Panc1 (cell line): ENCODE results near the gene SLC26A3. TPM values are rescaled to one million over a fixed set of nuclear protein-coding genes. Genes with fewer than 3 reads are reported as not detected.

Experiments used
- ATAC-seq: fragments of 200-7000 bp; cut with Tn5 transposase; 2 replicates; pipeline ENCODE4 v1.9.1; 2020; ENCODE audit warnings: mild to moderate bottlenecking, moderate library complexity
- BruUV-seq: library from RNA; stranded (reverse); fragments of 400-500 nt; replicated peaks from 2 replicates; lab custom pipeline; 2021; lab: Mats Ljungman, UMichigan
- CTCF ChIA-PET: fragments of 300-600 bp; sonication (Branson Sonifier 250); formaldehyde crosslinking; loops from one replicate; lab custom pipeline; 2022; ENCODE audit warnings: antibody characterized with exemption; lab: Charles Lee
- POLR2A ChIA-PET: fragments of 300-600 bp; sonication (Branson Sonifier 250); formaldehyde crosslinking; loops from one replicate; lab custom pipeline; 2022; ENCODE audit warnings: antibody characterized with exemption; lab: Charles Lee
- DNase-seq: peaks from one replicate; pipeline ENCODE4 v3.0.0-alpha.2; 2010; ENCODE audit warnings: low read depth, low spot score
- H3K27ac ChIP-seq: 2 replicates; pipeline ENCODE4 v1.5.1; 2011; ENCODE audit warnings: mild to moderate bottlenecking, low read length, inconsistent platforms
- H3K27me3 ChIP-seq: fragments of 200-500 bp; sonication (Bioruptor generic); 2 replicates; pipeline ENCODE4 v1.6.0; 2014; ENCODE audit warnings: low read length, inconsistent platforms; ENCODE audit not compliant: control insufficient read depth, insufficient read depth
- H3K36me3 ChIP-seq: fragments of 200-500 bp; sonication (Bioruptor generic); 2 replicates; pipeline ENCODE4 v1.5.1; 2014; ENCODE audit warnings: inconsistent platforms, mild to moderate bottlenecking, low read length, moderate library complexity; ENCODE audit not compliant: control insufficient read depth, insufficient read depth
- H3K4me1 ChIP-seq: 2 replicates; pipeline ENCODE4 v1.5.1; 2011; ENCODE audit warnings: inconsistent platforms, mild to moderate bottlenecking, low read length, moderate library complexity; ENCODE audit not compliant: control insufficient read depth, insufficient read depth
- H3K4me3 ChIP-seq, 2 experiments: 2 replicates each; pipeline ENCODE4 v1.5.1; 2011 to 2012; ENCODE audit warnings: low read depth in 2 of 2, low read length in 2 of 2, mild to moderate bottlenecking in 2 of 2, inconsistent platforms in 1 of 2, moderate library complexity in 1 of 2
- H3K9me3 ChIP-seq: fragments of 200-500 bp; sonication (Bioruptor generic); 2 replicates; pipeline ENCODE4 v1.5.1; 2014; ENCODE audit warnings: low read depth, mild to moderate bottlenecking, inconsistent platforms, low read length, moderate library complexity; ENCODE audit not compliant: control insufficient read depth, insufficient read depth
- POLR2AphosphoS5 ChIP-seq: IDR thresholded peaks from 2 replicates; pipeline ENCODE4 v1.6.1; 2012; ENCODE audit warnings: mild to moderate bottlenecking, low read depth, low read length, moderate library complexity
- SIN3A ChIP-seq: IDR thresholded peaks from 2 replicates; pipeline ENCODE4 v1.6.1; 2012; ENCODE audit warnings: low read depth, mild to moderate bottlenecking, low read length, moderate library complexity, borderline replicate concordance; ENCODE audit not compliant: insufficient read depth
- TCF7L2 ChIP-seq: IDR thresholded peaks from 2 replicates; pipeline ENCODE4 v1.6.1; 2011; ENCODE audit warnings: mild to moderate bottlenecking, low read depth, low read length, inconsistent platforms
- in situ Hi-C: cut with HindIII; loops from 2 replicates; pipeline ENCODE4 v1.10.0; 2016; ENCODE audit warnings: low sequenced_read_pairs, low pct_unique_long_range_greater_than_20kb
- intact Hi-C: fragments of 100-400 bp; cut with micrococcal nuclease; formaldehyde crosslinking; loops from one replicate; pipeline ENCODE4 v1.10.0; 2022; ENCODE audit not compliant: unreplicated experiment
- total RNA-seq: library from RNA; stranded (reverse); gene quantifications from one replicate; pipeline ENCODE4 v1.2.1, GENCODE V29; 2021; ENCODE audit not compliant: unreplicated experiment
- TF ChIP-seq, protein P1 (sequence below): fragments of 450-650 bp; IDR thresholded peaks from 2 replicates; pipeline ENCODE4 v1.5.1; 2017; ENCODE audit warnings: mild to moderate bottlenecking
- TF ChIP-seq, protein P2 (sequence below), 2 experiments: IDR thresholded peaks; 2 replicates each; pipeline ENCODE4 v1.6.1; 2011 to 2012; ENCODE audit warnings: low read depth in 2 of 2, control low read depth in 1 of 2, low read length in 1 of 2, mild to moderate bottlenecking in 1 of 2, moderate library complexity in 1 of 2; ENCODE audit not compliant: insufficient read depth in 1 of 2

The SLC26A3 gene
- total RNA-seq, 1 experiment from 2014 or later, result 0.36 TPM

DNA sequence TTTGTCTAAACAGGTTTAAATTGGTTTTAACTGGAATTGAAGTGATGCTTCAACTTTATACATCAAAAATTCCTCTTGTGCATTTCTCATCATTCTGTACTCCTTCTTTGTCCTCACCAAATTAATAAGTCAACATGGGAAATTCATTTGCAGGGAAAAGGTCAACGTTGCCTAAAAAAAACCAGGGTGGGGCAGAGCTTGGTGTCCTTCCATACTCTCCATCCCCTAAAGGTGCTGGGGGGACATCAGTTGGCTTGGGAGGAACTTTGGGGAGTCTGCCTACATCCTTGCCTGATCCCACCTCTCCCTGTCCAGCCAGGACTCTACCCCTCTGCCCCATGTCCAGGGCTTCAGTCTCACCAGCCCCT, 34.1 kb upstream of the SLC26A3 start:
- TF ChIP-seq SIN3A, result no peak
- no peak for TF ChIP-seq TCF7L2
- TF ChIP-seq, protein P1, sequence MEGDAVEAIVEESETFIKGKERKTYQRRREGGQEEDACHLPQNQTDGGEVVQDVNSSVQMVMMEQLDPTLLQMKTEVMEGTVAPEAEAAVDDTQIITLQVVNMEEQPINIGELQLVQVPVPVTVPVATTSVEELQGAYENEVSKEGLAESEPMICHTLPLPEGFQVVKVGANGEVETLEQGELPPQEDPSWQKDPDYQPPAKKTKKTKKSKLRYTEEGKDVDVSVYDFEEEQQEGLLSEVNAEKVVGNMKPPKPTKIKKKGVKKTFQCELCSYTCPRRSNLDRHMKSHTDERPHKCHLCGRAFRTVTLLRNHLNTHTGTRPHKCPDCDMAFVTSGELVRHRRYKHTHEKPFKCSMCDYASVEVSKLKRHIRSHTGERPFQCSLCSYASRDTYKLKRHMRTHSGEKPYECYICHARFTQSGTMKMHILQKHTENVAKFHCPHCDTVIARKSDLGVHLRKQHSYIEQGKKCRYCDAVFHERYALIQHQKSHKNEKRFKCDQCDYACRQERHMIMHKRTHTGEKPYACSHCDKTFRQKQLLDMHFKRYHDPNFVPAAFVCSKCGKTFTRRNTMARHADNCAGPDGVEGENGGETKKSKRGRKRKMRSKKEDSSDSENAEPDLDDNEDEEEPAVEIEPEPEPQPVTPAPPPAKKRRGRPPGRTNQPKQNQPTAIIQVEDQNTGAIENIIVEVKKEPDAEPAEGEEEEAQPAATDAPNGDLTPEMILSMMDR, result no peak
- TF ChIP-seq POLR2AphosphoS5, result no peak
- TF ChIP-seq, protein P2, sequence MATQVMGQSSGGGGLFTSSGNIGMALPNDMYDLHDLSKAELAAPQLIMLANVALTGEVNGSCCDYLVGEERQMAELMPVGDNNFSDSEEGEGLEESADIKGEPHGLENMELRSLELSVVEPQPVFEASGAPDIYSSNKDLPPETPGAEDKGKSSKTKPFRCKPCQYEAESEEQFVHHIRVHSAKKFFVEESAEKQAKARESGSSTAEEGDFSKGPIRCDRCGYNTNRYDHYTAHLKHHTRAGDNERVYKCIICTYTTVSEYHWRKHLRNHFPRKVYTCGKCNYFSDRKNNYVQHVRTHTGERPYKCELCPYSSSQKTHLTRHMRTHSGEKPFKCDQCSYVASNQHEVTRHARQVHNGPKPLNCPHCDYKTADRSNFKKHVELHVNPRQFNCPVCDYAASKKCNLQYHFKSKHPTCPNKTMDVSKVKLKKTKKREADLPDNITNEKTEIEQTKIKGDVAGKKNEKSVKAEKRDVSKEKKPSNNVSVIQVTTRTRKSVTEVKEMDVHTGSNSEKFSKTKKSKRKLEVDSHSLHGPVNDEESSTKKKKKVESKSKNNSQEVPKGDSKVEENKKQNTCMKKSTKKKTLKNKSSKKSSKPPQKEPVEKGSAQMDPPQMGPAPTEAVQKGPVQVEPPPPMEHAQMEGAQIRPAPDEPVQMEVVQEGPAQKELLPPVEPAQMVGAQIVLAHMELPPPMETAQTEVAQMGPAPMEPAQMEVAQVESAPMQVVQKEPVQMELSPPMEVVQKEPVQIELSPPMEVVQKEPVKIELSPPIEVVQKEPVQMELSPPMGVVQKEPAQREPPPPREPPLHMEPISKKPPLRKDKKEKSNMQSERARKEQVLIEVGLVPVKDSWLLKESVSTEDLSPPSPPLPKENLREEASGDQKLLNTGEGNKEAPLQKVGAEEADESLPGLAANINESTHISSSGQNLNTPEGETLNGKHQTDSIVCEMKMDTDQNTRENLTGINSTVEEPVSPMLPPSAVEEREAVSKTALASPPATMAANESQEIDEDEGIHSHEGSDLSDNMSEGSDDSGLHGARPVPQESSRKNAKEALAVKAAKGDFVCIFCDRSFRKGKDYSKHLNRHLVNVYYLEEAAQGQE (IDR thresholded peaks at IDR 0.05; ENCODE audit: insufficient read depth in 1 of 2, low read depth in 2 of 2, low read length in 1 of 2), result no peak
- intact Hi-C loops (no loop called here), in situ Hi-C loops (no loop called here)
- Histone ChIP-seq H3K36me3 (no peaks in the 10 kb centered on the region), H3K4me3 (no peak overlapping the region), H3K27ac (no peak overlapping the region), H3K27me3 (peaks cover 3% of the 10 kb centered on the region), H3K9me3 (no peaks in the 10 kb centered on the region), H3K4me1 (no peaks in the 10 kb centered on the region)
- DNase-seq, result no peak
- no peak for ATAC-seq
- ChIA-PET POLR2A (no interaction called here), CTCF (no interaction called here)
- BruUV-seq, result no TSS peak

DNA sequence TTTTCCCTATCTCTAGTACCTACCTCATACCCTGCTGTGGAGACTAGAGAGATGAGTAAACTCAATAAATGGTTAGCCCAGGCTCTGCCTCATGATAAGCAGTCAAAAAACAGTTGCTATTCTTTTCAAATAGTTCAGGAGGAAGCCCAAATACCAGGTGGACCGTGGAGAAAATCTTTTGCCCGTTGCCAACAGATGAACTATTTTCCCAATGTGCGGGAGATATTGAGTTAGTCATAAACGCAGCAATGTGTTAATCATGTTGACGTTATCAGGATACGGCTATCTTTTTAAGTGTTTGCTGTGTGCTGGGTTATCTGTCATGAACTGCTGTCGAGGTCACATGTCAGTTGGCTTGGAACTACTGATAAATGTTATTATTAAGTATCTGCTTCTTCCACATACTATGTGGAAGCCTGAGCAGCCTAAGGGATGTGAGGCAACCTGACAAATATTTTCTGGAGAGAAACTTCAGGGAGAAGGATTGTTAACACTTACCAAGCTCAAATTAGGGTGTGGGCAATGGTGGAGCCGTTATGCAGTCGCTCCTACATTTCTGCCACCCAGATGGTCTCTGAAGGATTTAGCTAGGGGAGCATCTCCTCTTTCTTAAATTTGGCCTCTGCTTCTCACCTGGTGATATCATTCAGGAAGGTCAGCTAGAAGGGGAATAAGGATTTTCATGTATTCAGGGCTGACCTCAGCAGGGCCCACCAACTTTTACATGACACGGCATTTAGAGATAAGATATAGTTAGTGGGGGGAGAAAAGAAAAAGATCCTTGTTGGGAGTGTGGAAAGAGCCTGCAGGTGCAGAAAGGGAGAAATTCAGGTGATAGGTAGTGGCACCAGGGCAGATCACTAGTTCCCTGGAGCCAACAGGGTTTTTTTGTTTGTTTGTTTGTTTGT, 33.5 kb upstream of the SLC26A3 start:
- TF ChIP-seq SIN3A (no peak), TCF7L2 (no peak), POLR2AphosphoS5 (no peak)
- TF ChIP-seq, protein P2 (IDR thresholded peaks at IDR 0.05; ENCODE audit: insufficient read depth in 1 of 2, low read depth in 2 of 2, low read length in 1 of 2), result no peak
- TF ChIP-seq, protein P1, result no peak
- BruUV-seq, result no TSS peak
- no peaks in the 10 kb centered on the region for H3K4me1 ChIP-seq
- H3K27me3 ChIP-seq, result peaks cover 3% of the 10 kb centered on the region
- no peak for DNase-seq
- ChIA-PET CTCF (no interaction called here), POLR2A (no interaction called here)
- no peaks in the 10 kb centered on the region for H3K36me3 ChIP-seq
- no peak for ATAC-seq
- H3K4me3 ChIP-seq, result no peak overlapping the region
- H3K9me3 ChIP-seq, result no peaks in the 10 kb centered on the region
- H3K27ac ChIP-seq, result no peak overlapping the region
- in situ Hi-C loops (no loop called here), intact Hi-C loops (no loop called here)
